ENCODE measurements around the gene PRSS12. TPM values are rescaled to one million over a fixed set of nuclear protein-coding genes. Genes with fewer than 3 reads are reported as not detected.

Gene PRSS12
- total and polyA plus RNA-seq, 2 experiments from 2014 or later, result 10.0 to 33.6 TPM

DNA sequence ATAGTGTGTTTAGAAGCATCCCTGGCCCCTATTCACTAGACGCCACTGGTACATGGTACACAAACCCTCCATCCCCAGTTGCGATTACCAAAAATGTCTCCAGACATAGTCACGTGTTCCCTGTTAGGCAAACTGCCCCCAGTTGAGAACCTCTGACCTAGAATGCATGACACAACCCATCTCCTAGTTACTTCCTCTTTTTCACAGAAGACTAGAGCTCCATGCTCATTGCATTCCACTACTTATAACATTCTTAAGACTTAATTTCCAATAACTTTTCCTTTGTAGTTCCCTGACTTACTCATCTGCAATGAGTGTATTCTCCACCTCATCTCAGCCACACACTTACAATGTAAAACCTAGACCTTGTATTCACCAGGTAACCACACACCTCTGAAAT, 68.6 kb downstream of the PRSS12 start:
- H3F3A ChIP-seq (ENCODE audit: insufficient read depth), result peaks cover 89% of the 10 kb centered on the region
- peaks cover 23% of the 10 kb centered on the region for H3K36me3 ChIP-seq (ENCODE audit: low read depth)
- no peaks in the 10 kb centered on the region for H3K27me3 ChIP-seq (replicated peaks; ENCODE audit: insufficient read depth)
- H3K4me2 ChIP-seq (ENCODE audit: unreplicated experiment), result no peak overlapping the region
- H3K4me1 ChIP-seq (ENCODE audit: insufficient read depth), result peaks cover 57% of the 10 kb centered on the region
- TF ChIP-seq EZH2phosphoT487 (IDR thresholded peaks at IDR 0.05; ENCODE audit: insufficient read depth, low read depth) (no peak), EZH2 (IDR thresholded peaks at IDR 0.05; ENCODE audit: insufficient read depth, poor library complexity, severe bottlenecking) (no peak)
- H4K20me1 ChIP-seq (ENCODE audit: insufficient read depth), result no peaks in the 10 kb centered on the region; the same call in 1 of the 2 replicates
- H3K79me2 ChIP-seq (ENCODE audit: insufficient read depth), result peaks cover 11% of the 10 kb centered on the region
- no peak overlapping the region for H3K4me3 ChIP-seq
- WGBS, 2 experiments (ENCODE audit: low coverage in 1 of 2, low lambda C conversion rate in 2 of 2, missing lambda C conversion rate in 2 of 2), result 71 to 73% methylated on average over 3 of the region's 3 CpGs
- DNase-seq, result no peak
- in situ Hi-C loops (cut with MboI), result loop anchor here (5.0 to 25.0 kb wide), 2 partner anchors 63 to 228 kb away; no protein-coding TSS in a partner anchor
- H3K9me3 ChIP-seq (ENCODE audit: low read depth), result no peaks in the 10 kb centered on the region
- no peak overlapping the region for H3K27ac ChIP-seq
- H2AFZ ChIP-seq, result no peak overlapping the region
- no peak overlapping the region for H3K9ac ChIP-seq
- no peaks in the 10 kb centered on the region for H3K9me2 ChIP-seq (ENCODE audit: insufficient read depth)

GRCh38 chr4:118282692-118283091, 70.1 kb downstream of the PRSS12 start:
- Histone ChIP-seq H3K36me3 (ENCODE audit: low read depth) (peaks cover 25% of the 10 kb centered on the region), H3K4me3 (no peak overlapping the region), H4K20me1 (ENCODE audit: insufficient read depth) (no peaks in the 10 kb centered on the region; the same call in 1 of the 2 replicates), H3K4me2 (ENCODE audit: unreplicated experiment) (no peak overlapping the region), H3K9me3 (ENCODE audit: low read depth) (no peaks in the 10 kb centered on the region), H3K9ac (0 out of 2 replicates have a peak overlapping the region, but pooled peaks have one; percentile 95), H3K27me3 (replicated peaks; ENCODE audit: insufficient read depth) (no peaks in the 10 kb centered on the region), H3K27ac (peak overlapping the region; percentile 86), H2AFZ (no peak overlapping the region), H3F3A (ENCODE audit: insufficient read depth) (peaks cover 80% of the 10 kb centered on the region), H3K4me1 (ENCODE audit: insufficient read depth) (peaks cover 43% of the 10 kb centered on the region), H3K79me2 (ENCODE audit: insufficient read depth) (peaks cover 17% of the 10 kb centered on the region), H3K9me2 (ENCODE audit: insufficient read depth) (no peaks in the 10 kb centered on the region)
- DNase-seq, result peak; percentile 87
- 0 to 1% methylated on average over 4 of the region's 4 CpGs for WGBS, 2 experiments (ENCODE audit: low coverage in 1 of 2, low lambda C conversion rate in 2 of 2, missing lambda C conversion rate in 2 of 2)
- no peak for TF ChIP-seq EZH2 (IDR thresholded peaks at IDR 0.05; ENCODE audit: insufficient read depth, poor library complexity, severe bottlenecking)
- no peak for TF ChIP-seq EZH2phosphoT487 (IDR thresholded peaks at IDR 0.05; ENCODE audit: insufficient read depth, low read depth)
- in situ Hi-C loops (cut with MboI), result loop anchor here (5.0 to 25.0 kb wide), 2 partner anchors 65 to 230 kb away; no protein-coding TSS in a partner anchor

- peaks cover 17% of the 10 kb centered on the region for H3K79me2 ChIP-seq (ENCODE audit: insufficient read depth)
- 0 out of 2 replicates have a peak overlapping the region, but pooled peaks have one; percentile 91 for H3K4me3 ChIP-seq
- H4K20me1 ChIP-seq (ENCODE audit: insufficient read depth), result no peaks in the 10 kb centered on the region; the same call in 1 of the 2 replicates
- H2AFZ ChIP-seq, result no peak overlapping the region
- no peaks in the 10 kb centered on the region for H3K27me3 ChIP-seq (replicated peaks; ENCODE audit: insufficient read depth)
- no peaks in the 10 kb centered on the region for H3K9me2 ChIP-seq (ENCODE audit: insufficient read depth)
- H3K9me3 ChIP-seq (ENCODE audit: low read depth), result no peaks in the 10 kb centered on the region
- peaks cover 25% of the 10 kb centered on the region for H3K36me3 ChIP-seq (ENCODE audit: low read depth)
- WGBS, 2 experiments (ENCODE audit: low coverage in 1 of 2, low lambda C conversion rate in 2 of 2, missing lambda C conversion rate in 2 of 2), result 54 to 55% methylated on average over 9 of the region's 9 CpGs
- TF ChIP-seq EZH2 (IDR thresholded peaks at IDR 0.05; ENCODE audit: insufficient read depth, poor library complexity, severe bottlenecking) (no peak), EZH2phosphoT487 (IDR thresholded peaks at IDR 0.05; ENCODE audit: insufficient read depth, low read depth) (no peak)
- peaks cover 36% of the 10 kb centered on the region for H3K4me1 ChIP-seq (ENCODE audit: insufficient read depth)
- peak overlapping the region; percentile 88 for H3K4me2 ChIP-seq (ENCODE audit: unreplicated experiment)
- peak overlapping the region; percentile 95 for H3K9ac ChIP-seq
- peak overlapping the region; percentile 86 for H3K27ac ChIP-seq
- in situ Hi-C loops (cut with MboI), result loop anchor here (5.0 to 25.0 kb wide), 2 partner anchors 65 to 230 kb away; no protein-coding TSS in a partner anchor
- DNase-seq, result peak; percentile 42
- H3F3A ChIP-seq (ENCODE audit: insufficient read depth), result peaks cover 74% of the 10 kb centered on the region
Measured at GRCh38 chr4:118281611-118282442, 71.0 kb downstream of the PRSS12 start.

- peaks cover 25% of the 10 kb centered on the region for H3K36me3 ChIP-seq (ENCODE audit: low read depth)
- H3K4me1 ChIP-seq (ENCODE audit: insufficient read depth), result peaks cover 36% of the 10 kb centered on the region
- peak; percentile 72 for DNase-seq
- TF ChIP-seq EZH2phosphoT487 (IDR thresholded peaks at IDR 0.05; ENCODE audit: insufficient read depth, low read depth) (no peak), EZH2 (IDR thresholded peaks at IDR 0.05; ENCODE audit: insufficient read depth, poor library complexity, severe bottlenecking) (no peak)
- peak overlapping the region; percentile 91 for H3K4me3 ChIP-seq
- WGBS, 2 experiments (ENCODE audit: low coverage in 1 of 2, low lambda C conversion rate in 2 of 2, missing lambda C conversion rate in 2 of 2), result 8 to 13% methylated on average over 2 of the region's 2 CpGs
- H3K9me3 ChIP-seq (ENCODE audit: low read depth), result no peaks in the 10 kb centered on the region
- peaks cover 17% of the 10 kb centered on the region for H3K79me2 ChIP-seq (ENCODE audit: insufficient read depth)
- no peaks in the 10 kb centered on the region for H3K27me3 ChIP-seq (replicated peaks; ENCODE audit: insufficient read depth)
- in situ Hi-C loops (cut with MboI), result loop anchor here (5.0 to 25.0 kb wide), 2 partner anchors 67 to 232 kb away; no protein-coding TSS in a partner anchor
- H3K9me2 ChIP-seq (ENCODE audit: insufficient read depth), result no peaks in the 10 kb centered on the region
- H3K4me2 ChIP-seq (ENCODE audit: unreplicated experiment), result peak overlapping the region; percentile 88
- H4K20me1 ChIP-seq (ENCODE audit: insufficient read depth), result no peaks in the 10 kb centered on the region; the same call in 1 of the 2 replicates
- H3K9ac ChIP-seq, result peak overlapping the region; percentile 95
- H3F3A ChIP-seq (ENCODE audit: insufficient read depth), result peaks cover 71% of the 10 kb centered on the region
- peak overlapping the region; percentile 86 for H3K27ac ChIP-seq
- no peak overlapping the region for H2AFZ ChIP-seq
Measured at GRCh38 chr4:118280501-118281218, 72.1 kb downstream of the PRSS12 start.
